ENCODE data around the gene BTBD2.

The BTBD2 gene

GRCh38 chr19:2062389-2062729, 46.8 kb upstream of the BTBD2 start:
- TF ChIP-seq CTCF (IDR thresholded peaks at IDR 0.05) = no peak
- Histone ChIP-seq H3K36me3 (peaks cover 15% of the 10 kb centered on the region), H3K4me3 (ENCODE audit: low read depth in 1 of 2, low read length in 1 of 2) (peak overlapping the region; percentile 89 to 90), H3K9me3 (no peaks in the 10 kb centered on the region), H3K4me1 (ENCODE audit: control insufficient read depth in 1 of 2, insufficient read depth in 1 of 2, low read depth in 1 of 2, low read length in 1 of 2) (peaks cover 34 to 36% of the 10 kb centered on the region in 2 experiments), H3K27ac (peak overlapping the region; percentile 99), H3K27me3 (no peaks in the 10 kb centered on the region)

GRCh38 chr19:2061495-2062388, 46.2 kb upstream of the BTBD2 start:
- Histone ChIP-seq H3K9me3 (no peaks in the 10 kb centered on the region), H3K27me3 (no peaks in the 10 kb centered on the region), H3K36me3 (peaks cover 15% of the 10 kb centered on the region), H3K27ac (peak overlapping the region; percentile 99), H3K4me1 (ENCODE audit: control insufficient read depth in 1 of 2, insufficient read depth in 1 of 2, low read depth in 1 of 2, low read length in 1 of 2) (peaks cover 40 to 42% of the 10 kb centered on the region in 2 experiments), H3K4me3 (ENCODE audit: low read depth in 1 of 2, low read length in 1 of 2) (peak overlapping the region; percentile 89 to 90)
- peak; percentile 14 for TF ChIP-seq CTCF (IDR thresholded peaks at IDR 0.05)

- peak overlapping the region; percentile 89 to 90 for H3K4me3 ChIP-seq (ENCODE audit: low read depth in 1 of 2, low read length in 1 of 2)
- peaks cover 15% of the 10 kb centered on the region for H3K36me3 ChIP-seq
- H3K4me1 ChIP-seq (ENCODE audit: control insufficient read depth in 1 of 2, insufficient read depth in 1 of 2, low read depth in 1 of 2, low read length in 1 of 2) = peaks cover 46 to 50% of the 10 kb centered on the region in 2 experiments
- H3K9me3 ChIP-seq = no peaks in the 10 kb centered on the region
- no peak for TF ChIP-seq CTCF (IDR thresholded peaks at IDR 0.05)
- peak overlapping the region; percentile 99 for H3K27ac ChIP-seq
- H3K27me3 ChIP-seq = no peaks in the 10 kb centered on the region
These were observed 45.5 kb upstream of the BTBD2 start for GRCh38 chr19:2060884-2061494.

GRCh38 chr19:2059422-2060201, 44.1 kb upstream of the BTBD2 start:
- Histone ChIP-seq H3K36me3 (peaks cover 3% of the 10 kb centered on the region), H3K27ac (peak overlapping the region; percentile 99), H3K4me3 (ENCODE audit: low read depth in 1 of 2, low read length in 1 of 2) (peak overlapping the region; percentile 89 to 90), H3K9me3 (no peaks in the 10 kb centered on the region), H3K4me1 (ENCODE audit: control insufficient read depth in 1 of 2, insufficient read depth in 1 of 2, low read depth in 1 of 2, low read length in 1 of 2) (peaks cover 54 to 59% of the 10 kb centered on the region in 2 experiments), H3K27me3 (no peaks in the 10 kb centered on the region)
- no peak for TF ChIP-seq CTCF (IDR thresholded peaks at IDR 0.05)

GRCh38 chr19:2058570-2059421, 43.3 kb upstream of the BTBD2 start:
- H3K27ac ChIP-seq = peak overlapping the region; percentile 98

More at GRCh38 chr19:2058570-2059421, 43.3 kb upstream of the BTBD2 start:
- Histone ChIP-seq H3K36me3 (no peaks in the 10 kb centered on the region), H3K4me3 (ENCODE audit: low read depth in 1 of 2, low read length in 1 of 2) (no peak overlapping the region), H3K27me3 (no peaks in the 10 kb centered on the region), H3K9me3 (no peaks in the 10 kb centered on the region), H3K4me1 (ENCODE audit: control insufficient read depth in 1 of 2, insufficient read depth in 1 of 2, low read depth in 1 of 2, low read length in 1 of 2) (peaks cover 54 to 59% of the 10 kb centered on the region in 2 experiments)
- TF ChIP-seq CTCF (IDR thresholded peaks at IDR 0.05) = no peak

All from neutrophil (primary cell).